A549 (cell line): ENCODE data around the gene LAMC3. TPM values are rescaled to one million over a fixed set of nuclear protein-coding genes. Genes with fewer than 3 reads are reported as not detected.

ENCODE experiments used
- ATAC-seq, 2 experiments: fragments of 200-7000 bp in 1 of 2; fragments of >200 bp in 1 of 2; cut with Nextera tagmentation in 1 of 2; cut with Tn5 transposase in 1 of 2; 3 replicates each; pipeline versions ENCODE4 v1.8.0 to v1.9.1; 2018 to 2020; ENCODE audit warnings: mild to moderate bottlenecking in 1 of 2, moderate library complexity in 1 of 2
- CTCF ChIA-PET: fragments of 300-600 bp; sonication (Branson Sonifier 250); formaldehyde crosslinking; extraction: SDS; loops from one replicate; lab custom pipeline; 2021; ENCODE audit warnings: antibody characterized with exemption, inconsistent platforms; lab: Yijun Ruan, JAX
- POLR2A ChIA-PET: fragments of 350-600 bp; formaldehyde crosslinking; extraction: SDS; loops from one replicate; lab custom pipeline; 2021; ENCODE audit warnings: antibody characterized with exemption, inconsistent platforms; lab: Yijun Ruan, JAX
- DNase-seq, 2 experiments: peaks; one replicate each; pipeline versions ENCODE4 v3.0.0 to v3.0.0-alpha.2; 2011 to 2016; ENCODE audit warnings: low read depth in 1 of 2, low spot score in 1 of 2
- FAIRE-seq: peaks from 2 replicates; lab custom pipeline; 2011; peaks lifted over from hg19 to GRCh38; lab: Jason Lieb, UNC
- H3K27ac ChIP-seq, 2 experiments: fragments of >200 bp; sonication (Bioruptor Twin); formaldehyde crosslinking; 3 replicates each; pipeline ENCODE4 v1.5.1; 2016 to 2017
- H3K4me1 ChIP-seq: fragments of >200 bp; sonication (Bioruptor Twin); formaldehyde crosslinking; 3 replicates; pipeline ENCODE4 v1.6.1; 2016
- H3K4me2 ChIP-seq: fragments of >200 bp; sonication (Bioruptor Twin); formaldehyde crosslinking; 3 replicates; pipeline ENCODE4 v1.6.1; 2016
- H3K4me3 ChIP-seq: fragments of >200 bp; sonication (Bioruptor Twin); formaldehyde crosslinking; 3 replicates; pipeline ENCODE4 v1.5.1; 2016
- H3K9me3 ChIP-seq: fragments of >200 bp; sonication (Bioruptor Twin); formaldehyde crosslinking; 3 replicates; pipeline ENCODE4 v1.6.1; 2016
- CBX8 ChIP-seq: fragments of 200-600 bp; sonication (generic); IDR thresholded peaks from 2 replicates; pipeline ENCODE4 v1.6.1; 2016
- CHD2 ChIP-seq: fragments of 150-350 bp; IDR thresholded peaks from 2 replicates; pipeline ENCODE4 v1.6.1; 2014; ENCODE audit warnings: low read length; ENCODE audit not compliant: partially characterized antibody
- ELK1 ChIP-seq: fragments of 150-350 bp; IDR thresholded peaks from 2 replicates; pipeline ENCODE4 v1.6.1; 2014; ENCODE audit warnings: low read depth, mild to moderate bottlenecking, low read length
- EP300 ChIP-seq, 2 experiments: fragments of >200 bp; sonication (Bioruptor Twin); formaldehyde crosslinking; IDR thresholded peaks; 2 replicates in 1 of 2; 3 replicates in 1 of 2; pipeline ENCODE4 v1.6.1; 2016 to 2017
- FOSB ChIP-seq: fragments of 250-450 bp; sonication (Bioruptor Pico); IDR thresholded peaks from 2 replicates; pipeline ENCODE4 v1.5.0; 2020; ENCODE audit warnings: mild to moderate bottlenecking, moderate library complexity
- HDAC2 ChIP-seq: fragments of 200-600 bp; sonication (generic); IDR thresholded peaks from 2 replicates; pipeline ENCODE4 v1.6.1; 2016
- HES2 ChIP-seq: fragments of >200 bp; sonication (Bioruptor Twin); formaldehyde crosslinking; IDR thresholded peaks from 2 replicates; pipeline ENCODE4 v1.6.1; 2016
- JUN ChIP-seq, 2 experiments: fragments of >200 bp; sonication (Bioruptor Twin); formaldehyde crosslinking; IDR thresholded peaks; 2 replicates in 1 of 2; 3 replicates in 1 of 2; pipeline ENCODE4 v1.6.1; 2016 to 2017
- JUNB ChIP-seq: fragments of >200 bp; sonication (Bioruptor Twin); formaldehyde crosslinking; IDR thresholded peaks from 2 replicates; pipeline ENCODE4 v1.6.1; 2016
- KDM1A ChIP-seq: fragments of 200-600 bp; sonication (generic); IDR thresholded peaks from 2 replicates; pipeline ENCODE4 v1.6.1; 2016; ENCODE audit warnings: low read depth, mild to moderate bottlenecking
- MAFK ChIP-seq: fragments of 450-650 bp; IDR thresholded peaks from 2 replicates; pipeline ENCODE4 v1.6.1; 2014; ENCODE audit not compliant: partially characterized antibody
- PHF8 ChIP-seq: fragments of 200-600 bp; sonication (generic); IDR thresholded peaks from 2 replicates; pipeline ENCODE4 v1.6.1; 2016; ENCODE audit warnings: low read depth, mild to moderate bottlenecking, antibody characterized with exemption, moderate library complexity, borderline replicate concordance
- RARB ChIP-seq: fragments of 250-450 bp; sonication (Bioruptor Pico); IDR thresholded peaks from 2 replicates; pipeline ENCODE4 v1.8.0; 2021; ENCODE audit warnings: mild to moderate bottlenecking, moderate library complexity
- REST ChIP-seq: fragments of 200-600 bp; sonication (generic); IDR thresholded peaks from 2 replicates; pipeline ENCODE4 v1.6.1; 2016; ENCODE audit warnings: antibody characterized with exemption, mild to moderate bottlenecking, moderate library complexity
- TFCP2L1 ChIP-seq: fragments of 250-450 bp; sonication (Bioruptor Pico); IDR thresholded peaks from 2 replicates; pipeline ENCODE4 v1.5.0; 2021; ENCODE audit warnings: mild to moderate bottlenecking
- ZC3H11A ChIP-seq: fragments of 450-650 bp; IDR thresholded peaks from 2 replicates; pipeline ENCODE4 v1.6.1; 2014; ENCODE audit warnings: antibody characterized with exemption, mild to moderate bottlenecking
- ZSCAN20 ChIP-seq: fragments of 250-450 bp; sonication (Bioruptor Pico); IDR thresholded peaks from 2 replicates; pipeline ENCODE4 v1.8.0; 2022; ENCODE audit warnings: mild to moderate bottlenecking, moderate library complexity
- WGBS: methylation state at CpG from one replicate; pipeline ENCODE4 v1.1.6; 2017; ENCODE audit errors: missing lambda C conversion rate; 5-methylcytosine and 5-hydroxymethylcytosine counted together
- polyA plus RNA-seq, 4 experiments: library from polyadenylated mRNA; depleted of rRNA in 3 of 4; stranded (reverse); fragments of >200 nt; fragmentation: RNase III in 1 of 4; extraction: RNeasy Plus Mini Kit Qiagen cat#74134 plus additional on column Dnase treatment in 1 of 4; gene quantifications; 2 replicates in 3 of 4; 3 replicates in 1 of 4; pipeline ENCODE4 v1.2.3, GENCODE V29; 2011 to 2017

The LAMC3 gene
- polyA plus RNA-seq, 2 of the 4 experiments (the other 2 are of a cell fraction) = 1.0 to 1.5 TPM

- POLR2A ChIA-PET = no interaction called here
- no peak for TF ChIP-seq TFCP2L1 (CRISPR knock-in tag)
- TF ChIP-seq, all 56 proteins: peak for 0
- Histone ChIP-seq H3K4me2 (no peak overlapping the region), H3K9me3 (no peaks in the 10 kb centered on the region), H3K4me3 (no peak overlapping the region), H3K4me1 (no peaks in the 10 kb centered on the region), H3K27ac (no peak overlapping the region)
- WGBS = 67% methylated on average over 13 of the region's 17 CpGs
- DNase-seq (no peak), FAIRE-seq (no peak), ATAC-seq (peak in 1 of 2 experiments; percentile 28; a peak in 3 of 6 replicates)
- CTCF ChIA-PET = interaction anchor here (0.8 to 6.7 kb wide), 9 partner anchors 9 to 172 kb away, joined by 3 to 72 read pairs (median 4); no protein-coding TSS in a partner anchor
These were observed 27.8 kb downstream of the LAMC3 start for GRCh38 chr9:131036529-131037334.

GRCh38 chr9:131037335-131038255 lies 28.6 kb downstream of the LAMC3 start:
- no peaks in the 10 kb centered on the region for H3K4me1 ChIP-seq
- WGBS = 74% methylated on average over 26 of the region's 26 CpGs
- ATAC-seq = peak; percentile 23 to 59; a peak in 4 of 6 replicates
- no peak overlapping the region for H3K4me2 ChIP-seq
- ChIA-PET CTCF (interaction anchor here (0.6 to 6.7 kb wide), 12 partner anchors 9 to 173 kb away, joined by 3 to 72 read pairs (median 4); no protein-coding TSS in a partner anchor), POLR2A (no interaction called here)
- no peaks in the 10 kb centered on the region for H3K9me3 ChIP-seq
- no peak for FAIRE-seq
- TF ChIP-seq HES2 (no peak), ZSCAN20 (CRISPR knock-in tag) (no peak), JUN (IDR thresholded peaks at IDR 0.05) (no peak), KDM1A (no peak), REST (no peak), JUNB (no peak), CBX8 (no peak), HDAC2 (no peak), FOSB (no peak), MAFK (no peak), RARB (CRISPR knock-in tag) (no peak), EP300 (IDR thresholded peaks at IDR 0.05) (no peak), CHD2 (no peak), PHF8 (no peak), ELK1 (no peak), ZC3H11A (no peak)
- DNase-seq = no peak
- no peak overlapping the region for H3K4me3 ChIP-seq
- H3K27ac ChIP-seq = no peak overlapping the region
